Choroid plexus epithelial cell (primary cell): ENCODE measurements around the gene SRC.
"Not testable (repeated sequence)": the region's sequence is repeated elsewhere in the genome, so short reads cannot be mapped to it uniquely, and the experiment has no call there.

Source experiments
- DNase-seq: peaks from one replicate; pipeline ENCODE4 v3.0.0-alpha.2; 2010; ENCODE audit warnings: low read depth
- H3K4me3 ChIP-seq: 2 replicates; pipeline ENCODE4 v1.5.1; 2011; ENCODE audit warnings: low read depth, mild to moderate bottlenecking, control low read depth, low read length, moderate library complexity
- CTCF ChIP-seq: conservative IDR thresholded peaks from 2 replicates; pipeline ENCODE4 v1.5.1; 2011; ENCODE audit warnings: low read depth, mild to moderate bottlenecking, control low read depth, inconsistent platforms, low read length, moderate library complexity

Gene SRC

DNA sequence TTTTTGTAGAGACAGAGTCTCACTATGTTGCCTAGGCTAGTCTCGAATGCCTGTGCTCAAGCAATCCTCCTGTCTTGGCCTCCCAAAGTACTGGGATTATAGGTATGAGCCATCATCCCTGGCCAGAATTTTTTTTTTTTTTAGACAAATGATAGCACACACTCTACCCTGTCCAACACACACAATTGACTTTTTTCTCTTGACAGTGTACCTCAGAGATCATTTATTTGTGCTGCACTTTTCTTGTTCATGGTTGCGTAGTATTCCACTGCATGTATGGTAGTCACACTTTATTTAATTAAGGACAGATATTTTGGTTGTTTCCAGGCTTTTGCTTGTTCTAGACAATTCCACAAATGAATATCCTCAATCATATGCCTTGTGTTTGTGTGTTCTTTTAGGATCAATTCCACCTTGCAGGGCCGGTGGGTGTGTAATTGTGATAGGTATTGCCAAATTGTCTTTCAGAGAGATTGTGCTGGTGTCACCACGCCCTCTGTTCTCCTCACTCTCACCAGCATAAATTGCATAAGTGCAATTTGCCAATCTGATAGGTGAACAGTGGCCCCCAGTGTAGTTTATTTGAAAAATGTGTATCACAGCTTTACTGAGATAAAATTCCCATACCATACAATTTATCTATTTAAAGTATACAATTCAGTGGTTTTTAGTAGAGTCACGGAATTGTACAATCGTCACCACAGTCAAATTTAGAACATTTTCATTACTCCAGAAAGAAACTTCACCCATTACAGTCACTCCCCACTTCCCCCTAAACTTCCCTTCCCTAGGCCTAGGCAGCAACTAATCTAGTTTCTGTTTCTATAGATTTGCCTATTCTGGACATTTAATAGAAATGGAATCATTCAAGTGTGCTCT lies 20.1 kb downstream of the SRC start:
- TF ChIP-seq CTCF: no peak
- H3K4me3 ChIP-seq: no peak overlapping the region

GRCh38 chr20:37366743-37367142 lies 20.8 kb downstream of the SRC start:
- DNase-seq: no peak
- TF ChIP-seq CTCF: no peak
- H3K4me3 ChIP-seq: no peak overlapping the region

More for the DNA sequence above, 20.1 kb downstream of the SRC start:
- no peak for DNase-seq

- no peak overlapping the region for H3K4me3 ChIP-seq
- no peak for TF ChIP-seq CTCF
- no peak for DNase-seq
Measured at GRCh38 chr20:37369846-37370245, 23.9 kb downstream of the SRC start.

DNA sequence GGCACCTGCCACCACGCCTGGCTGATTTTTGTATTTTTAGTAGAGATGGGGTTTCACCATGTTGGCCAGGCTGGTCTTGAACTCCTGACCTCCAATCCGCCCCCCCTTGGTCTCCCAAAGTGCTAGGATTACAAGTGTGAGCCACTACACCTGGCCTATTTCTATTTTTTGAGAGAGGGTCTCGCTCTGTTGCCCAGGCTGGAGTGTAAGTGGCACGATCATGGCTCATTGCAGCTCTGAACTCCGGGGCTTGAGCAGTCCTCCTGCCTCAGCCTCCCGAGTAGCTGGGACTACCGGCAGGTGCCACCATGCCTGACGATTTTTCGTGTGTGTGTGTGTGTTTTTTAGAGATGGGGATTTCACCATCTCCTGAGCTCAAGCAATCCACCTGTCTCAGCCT lies 25.9 kb downstream of the SRC start:
- not testable (repeated sequence) for DNase-seq, H3K4me3 ChIP-seq

- DNase-seq: no peak
- TF ChIP-seq CTCF: no peak
Measured at GRCh38 chr20:37372441-37372840, 26.5 kb downstream of the SRC start.

GRCh38 chr20:37373020-37373598 lies 27.2 kb downstream of the SRC start:
- no peak for TF ChIP-seq CTCF
- DNase-seq: no peak
- no peak overlapping the region for H3K4me3 ChIP-seq

More at GRCh38 chr20:37372441-37372840, 26.5 kb downstream of the SRC start:
- H3K4me3 ChIP-seq: no peak overlapping the region

- TF ChIP-seq CTCF: no peak
- H3K4me3 ChIP-seq: no peak overlapping the region
Measured at GRCh38 chr20:37375227-37375626, 29.3 kb downstream of the SRC start.

More at GRCh38 chr20:37375227-37375626, 29.3 kb downstream of the SRC start:
- DNase-seq: no peak
